Measurements from ENCODE around the gene GSTK1.
A peak's percentile ranks its signal among the peaks of the same experiment; 100 is the strongest.
"Not testable (repeated sequence)": the region's sequence is repeated elsewhere in the genome, so short reads cannot be mapped to it uniquely, and the experiment has no call there.

The GSTK1 gene

DNA sequence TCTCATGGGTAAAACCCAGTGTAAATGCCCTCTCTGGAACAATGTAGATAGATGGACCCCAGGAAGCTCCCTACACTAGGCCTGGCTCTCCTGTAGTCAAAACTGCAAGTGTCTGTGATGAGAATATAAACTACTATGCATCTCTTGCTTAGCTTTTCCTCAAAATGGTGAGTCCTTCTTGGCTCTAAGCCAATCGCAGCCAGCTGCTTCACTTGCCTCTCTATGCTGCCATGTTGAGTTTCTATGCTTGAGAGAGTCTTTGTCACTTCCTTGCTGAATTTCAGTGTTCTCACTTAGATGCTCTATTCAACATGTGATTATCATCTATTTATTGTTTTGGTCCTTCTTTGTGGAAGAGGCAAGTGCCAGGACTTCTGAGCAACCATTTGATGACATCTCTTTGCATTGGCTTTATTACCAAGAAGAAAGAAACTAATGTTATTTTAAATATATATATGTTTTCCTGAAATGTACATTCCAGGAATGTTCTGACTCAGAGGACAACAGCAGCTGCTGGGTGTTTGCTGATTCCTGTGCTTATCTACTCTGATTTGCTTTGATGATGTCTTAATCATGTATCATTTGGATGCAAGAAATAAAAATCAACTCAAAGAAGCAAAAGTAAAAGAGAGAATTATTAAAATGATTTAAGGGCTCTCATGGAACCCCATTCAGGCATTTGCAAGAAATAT, 24.8 kb upstream of the GSTK1 start:
- DNase-seq (ENCODE audit: low read depth, low spot score) = no peak

GRCh38 chr7:143239813-143240212, 23.4 kb upstream of the GSTK1 start:
- DNase-seq (ENCODE audit: low read depth, low spot score) = no peak

GRCh38 chr7:143240291-143241168, 22.7 kb upstream of the GSTK1 start:
- peak; percentile 56 for DNase-seq (ENCODE audit: low read depth, low spot score)

GRCh38 chr7:143242306-143242705, 20.9 kb upstream of the GSTK1 start:
- no peak for DNase-seq (ENCODE audit: low read depth, low spot score)

DNA sequence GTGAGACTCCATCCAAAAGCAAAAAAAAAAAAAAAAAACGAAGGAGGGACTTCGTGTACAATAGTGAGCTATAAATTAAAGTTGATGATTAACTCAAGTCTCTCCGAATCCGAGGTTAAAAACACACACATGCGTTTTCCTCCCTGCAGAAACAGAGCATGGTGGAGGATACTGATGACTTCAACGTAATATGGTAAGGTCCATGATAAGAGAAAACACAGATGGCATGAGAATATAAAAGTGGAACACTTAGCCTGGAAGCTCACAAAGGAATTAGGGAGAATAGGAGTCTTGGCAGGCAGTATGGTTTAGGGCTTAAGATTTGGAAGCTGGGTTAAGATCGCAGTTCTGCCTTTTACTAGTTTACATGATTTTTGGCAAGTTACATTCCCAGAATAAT, 20.1 kb upstream of the GSTK1 start:
- DNase-seq (ENCODE audit: low read depth, low spot score) = no peak

GRCh38 chr7:143243614-143244013, 19.6 kb upstream of the GSTK1 start:
- no peak for DNase-seq (ENCODE audit: low read depth, low spot score)

- no peak for DNase-seq (ENCODE audit: low read depth, low spot score)
Observed at GRCh38 chr7:143244321-143244720, 18.9 kb upstream of the GSTK1 start.

DNA sequence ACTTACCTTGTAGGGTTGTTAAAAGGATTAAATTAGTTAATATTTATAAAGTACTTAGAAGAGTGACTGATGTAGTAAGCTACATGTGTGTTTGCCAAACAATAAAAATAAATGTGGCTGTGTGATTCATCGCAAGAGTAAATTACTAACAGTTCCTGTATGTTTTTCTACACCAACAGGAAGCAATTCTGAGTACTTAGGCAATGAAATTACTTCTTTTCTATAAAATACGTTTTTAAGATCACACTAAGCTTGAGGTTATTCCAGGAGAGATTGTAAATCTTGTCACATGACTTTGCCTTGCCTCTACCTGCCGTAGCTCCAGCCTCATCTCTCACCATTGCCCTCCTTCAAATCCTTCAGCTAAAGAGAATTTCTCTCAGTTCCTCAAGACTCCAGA, 18.1 kb upstream of the GSTK1 start:
- DNase-seq (ENCODE audit: low read depth, low spot score) = no peak

- no peak for DNase-seq (ENCODE audit: low read depth, low spot score)
Observed at GRCh38 chr7:143247372-143247771, 15.9 kb upstream of the GSTK1 start.

GRCh38 chr7:143248761-143249354, 14.4 kb upstream of the GSTK1 start:
- no peak for DNase-seq (ENCODE audit: low read depth, low spot score)

DNA sequence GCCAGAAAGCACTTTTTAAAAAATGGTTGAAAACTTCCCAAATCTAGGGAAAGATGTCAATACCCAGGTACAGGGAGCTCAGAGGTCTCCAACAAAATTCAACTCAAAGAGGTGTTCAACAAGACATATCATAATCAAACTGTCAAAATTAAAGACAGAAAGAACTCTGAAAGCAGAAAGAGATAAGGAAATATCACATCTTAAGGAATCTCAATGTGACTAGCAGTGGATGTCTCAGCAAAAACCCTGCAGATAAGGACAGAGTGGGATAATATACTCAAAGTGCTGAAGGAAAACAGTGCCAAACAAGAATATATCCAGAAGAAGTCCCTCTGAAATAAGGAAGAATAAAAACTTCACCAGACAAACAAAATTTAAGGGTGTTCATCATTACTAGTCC, 13.0 kb upstream of the GSTK1 start:
- DNase-seq (ENCODE audit: low read depth, low spot score) = no peak

- no peak for DNase-seq (ENCODE audit: low read depth, low spot score)
Observed at GRCh38 chr7:143250822-143251221, 12.4 kb upstream of the GSTK1 start.

GRCh38 chr7:143252006-143252405, 11.2 kb upstream of the GSTK1 start:
- DNase-seq (ENCODE audit: low read depth, low spot score) = no peak

DNA sequence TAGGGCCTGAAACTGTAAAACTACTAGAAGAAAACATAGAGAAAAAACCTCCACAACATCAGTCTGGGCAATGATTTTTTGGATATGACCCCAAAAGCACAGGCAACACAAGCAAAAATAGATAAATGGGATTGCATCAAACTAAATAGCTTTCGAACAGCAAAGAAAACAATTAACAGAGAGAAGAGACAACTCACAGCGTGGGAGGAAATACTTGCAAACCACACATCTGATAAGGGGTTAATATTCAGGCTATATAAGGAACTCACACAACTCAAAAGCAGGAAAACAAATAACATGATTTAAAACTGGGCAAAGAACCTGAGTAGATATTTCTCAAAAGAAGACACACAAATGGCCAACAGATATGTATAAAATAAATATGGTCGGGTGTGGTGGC, 7.7 kb upstream of the GSTK1 start:
- DNase-seq (ENCODE audit: low read depth, low spot score) = no peak

DNA sequence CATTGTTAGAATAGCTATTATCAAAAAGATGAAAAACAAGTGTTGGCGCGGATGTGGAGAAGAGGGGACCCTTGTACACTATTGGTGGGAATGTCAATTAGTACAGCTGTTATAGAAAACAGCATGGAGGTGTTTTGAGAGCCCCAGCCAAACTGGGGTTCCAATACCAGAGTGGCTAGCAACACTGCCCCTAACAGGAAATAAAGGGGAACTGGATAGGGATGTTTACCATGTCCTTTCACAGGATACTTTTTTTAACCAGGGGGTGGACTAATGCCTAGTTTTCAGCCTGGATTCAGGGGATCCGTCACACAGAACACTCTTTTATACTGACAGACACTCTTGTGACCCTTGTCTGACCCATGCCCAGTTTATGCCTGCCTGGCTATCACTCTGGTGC, 6.9 kb upstream of the GSTK1 start:
- no peak for DNase-seq (ENCODE audit: low read depth, low spot score)

DNA sequence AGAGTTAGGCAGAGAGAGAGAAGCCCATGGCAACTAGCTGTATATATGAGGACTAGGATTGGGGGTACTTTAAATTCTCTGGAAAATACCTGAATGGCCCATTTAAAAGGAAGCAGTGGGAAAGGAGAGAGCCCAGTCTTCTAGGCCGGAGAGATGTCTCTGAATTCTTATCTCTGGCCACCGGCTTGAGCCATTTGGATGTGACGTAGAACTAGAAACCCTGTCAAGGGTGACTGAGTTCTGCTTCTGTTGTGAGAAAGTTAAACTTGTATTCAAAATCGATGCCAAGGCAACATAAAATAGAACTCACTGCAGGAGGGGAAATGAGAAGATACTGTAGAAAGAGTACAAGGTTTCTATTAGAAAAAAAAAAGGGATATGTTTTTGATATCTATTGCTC, 6.3 kb upstream of the GSTK1 start:
- no peak for DNase-seq (ENCODE audit: low read depth, low spot score)

DNA sequence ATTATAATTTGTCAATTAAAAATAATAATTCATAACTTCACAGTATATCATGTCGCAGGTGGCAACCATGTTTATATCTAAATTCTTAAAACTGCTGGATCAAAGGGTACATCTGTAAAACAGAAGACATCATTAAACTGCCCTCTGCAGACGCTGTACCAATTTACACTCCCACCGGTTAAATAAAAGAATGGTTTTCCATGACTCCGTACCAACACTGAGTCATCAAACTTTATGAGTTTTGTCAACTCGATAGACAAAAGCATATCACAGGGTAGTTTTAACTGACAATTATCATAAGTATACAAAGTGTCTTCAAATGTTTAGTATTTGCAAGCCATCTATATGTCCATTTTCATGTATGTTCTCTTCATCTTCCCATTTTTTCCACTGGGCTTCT, 5.7 kb upstream of the GSTK1 start:
- DNase-seq (ENCODE audit: low read depth, low spot score) = no peak

DNA sequence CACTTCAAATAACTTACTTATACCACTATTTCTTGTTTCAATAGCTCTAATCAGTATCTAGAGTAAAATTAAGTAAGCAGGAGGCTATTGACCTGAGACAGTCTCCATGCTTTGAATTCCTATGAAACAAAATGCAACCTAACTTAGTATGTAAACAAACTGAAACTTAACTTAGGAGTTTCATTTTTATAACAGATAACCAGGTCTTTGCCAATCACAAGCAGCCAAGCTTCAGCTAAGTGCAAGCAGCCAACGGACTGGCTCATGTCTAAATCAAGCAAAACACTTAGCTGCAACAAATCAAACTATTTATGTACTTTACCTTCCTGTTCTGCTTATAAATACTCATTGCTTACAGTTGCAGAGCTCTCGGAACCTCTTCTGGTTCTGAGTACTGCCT, 4.4 kb upstream of the GSTK1 start:
- DNase-seq (ENCODE audit: low read depth, low spot score) = no peak

DNA sequence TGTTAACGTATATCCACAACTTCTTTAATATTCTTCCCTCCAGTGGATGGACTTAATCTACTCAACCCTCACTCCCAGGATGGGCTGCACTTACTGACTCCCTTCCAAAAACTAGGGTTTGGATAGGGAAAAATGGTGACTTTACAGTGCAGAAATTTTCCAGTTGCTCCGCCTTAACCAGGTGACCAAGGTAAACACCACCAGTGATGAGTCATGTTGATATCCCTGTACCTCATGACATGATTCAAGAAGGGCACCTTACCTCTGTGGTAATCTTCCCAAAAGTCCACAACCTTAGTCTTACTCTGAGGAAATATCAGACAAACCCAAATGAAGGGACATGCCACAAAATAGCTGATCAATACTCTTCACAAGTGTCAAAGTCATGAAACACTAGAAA, 3.5 kb upstream of the GSTK1 start:
- no peak for DNase-seq (ENCODE audit: low read depth, low spot score)

DNA sequence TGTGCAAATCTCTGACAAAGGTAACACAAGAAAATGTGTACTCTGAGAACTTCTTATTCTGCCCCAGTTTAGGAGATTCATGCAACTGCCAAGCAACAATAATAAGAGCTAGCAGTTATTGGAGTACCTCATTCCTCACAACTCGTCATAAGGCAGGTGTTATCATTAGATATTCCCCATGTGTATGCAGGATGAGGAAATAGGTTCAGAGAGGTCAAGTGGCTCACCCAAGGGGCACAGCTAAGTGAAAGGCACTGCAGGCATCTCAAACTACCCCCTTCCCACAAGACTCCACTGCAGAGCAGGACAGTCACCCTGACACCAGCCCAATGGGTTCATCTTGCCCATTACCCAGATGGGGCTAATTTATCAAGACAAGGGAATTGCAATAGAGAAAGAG, 1.3 kb upstream of the GSTK1 start:
- DNase-seq (ENCODE audit: low read depth, low spot score) = no peak

DNA sequence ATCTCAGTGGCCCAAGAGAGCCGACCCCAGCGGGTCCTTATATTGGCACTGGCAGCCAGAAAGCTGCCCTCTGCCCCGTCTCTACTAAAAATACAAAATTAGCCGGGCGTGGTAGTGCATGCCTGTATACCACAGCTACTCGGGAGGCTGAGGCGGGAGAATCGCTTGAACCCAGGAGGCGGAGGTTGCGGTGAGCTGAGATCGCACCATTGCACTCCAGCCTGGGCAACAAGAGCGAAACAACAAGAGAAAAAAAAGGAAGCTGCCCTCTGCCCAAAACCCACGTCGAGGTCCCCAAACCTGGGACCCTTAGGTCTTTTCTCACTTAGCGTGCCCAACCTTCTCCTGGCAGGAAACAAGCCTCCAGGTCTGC, 941 bp downstream of the GSTK1 start:
- not testable (repeated sequence) for DNase-seq (ENCODE audit: low read depth, low spot score)

- DNase-seq (ENCODE audit: low read depth, low spot score) = no peak
Observed at GRCh38 chr7:143265017-143265693, 1.9 kb downstream of the GSTK1 start.
